CD14-positive monocyte (primary cell): Measurements from ENCODE around the gene NIFK. TPM values are rescaled to one million over a fixed set of nuclear protein-coding genes. Genes with fewer than 3 reads are reported as not detected.

Experiments
- DNase-seq, 3 donors: peaks; one replicate each; pipeline ENCODE4 v3.0.0-alpha.2; 2011 to 2022
- H2AFZ ChIP-seq: 2 replicates; pipeline ENCODE4 v1.6.0; 2012; ENCODE audit warnings: mild to moderate bottlenecking, low read depth, low read length, inconsistent platforms; ENCODE audit not compliant: insufficient read depth, poor library complexity, severe bottlenecking
- H3K27ac ChIP-seq, 2 donors: 1 replicate in 1 of 2; 2 replicates in 1 of 2; pipeline ENCODE4 v1.5.1; 2012 to 2013; ENCODE audit warnings: low read length in 2 of 2, control low read depth in 1 of 2, inconsistent platforms in 1 of 2, low read depth in 1 of 2, mild to moderate bottlenecking in 1 of 2
- H3K27me3 ChIP-seq, 2 donors: one replicate each; pipeline versions ENCODE4 v1.6.0 to v1.6.1; 2011 to 2013; ENCODE audit warnings: low read length in 2 of 2; ENCODE audit not compliant: control insufficient read depth in 2 of 2, insufficient read depth in 2 of 2
- H3K36me3 ChIP-seq, 2 donors: replicated peaks in 1 of 2; 1 replicate in 1 of 2; 2 replicates in 1 of 2; pipeline versions ENCODE4 v1.5.1 to v1.6.1; 2012 to 2013; ENCODE audit warnings: low read length in 2 of 2, control low read depth in 1 of 2, inconsistent platforms in 1 of 2, mild to moderate bottlenecking in 1 of 2; ENCODE audit not compliant: insufficient read depth in 2 of 2, control insufficient read depth in 1 of 2
- H3K4me1 ChIP-seq, 2 donors: 1 replicate in 1 of 2; 2 replicates in 1 of 2; pipeline versions ENCODE4 v1.5.1 to v1.6.1; 2012 to 2013; ENCODE audit warnings: low read length in 2 of 2, control low read depth in 1 of 2, inconsistent platforms in 1 of 2, mild to moderate bottlenecking in 1 of 2, moderate library complexity in 1 of 2; ENCODE audit not compliant: insufficient read depth in 2 of 2, control insufficient read depth in 1 of 2
- H3K4me2 ChIP-seq: replicated peaks from 2 replicates; pipeline ENCODE3; 2012; ENCODE audit warnings: low read length, moderate library complexity, mild to moderate bottlenecking; ENCODE audit not compliant: poor library complexity, severe bottlenecking; ENCODE audit errors: extremely low read depth
- H3K4me3 ChIP-seq, 3 experiments: fragments of 200-600 bp in 1 of 3; sonication (generic) in 1 of 3; replicated peaks in 1 of 3; 1 replicate in 2 of 3; 2 replicates in 1 of 3; pipeline ENCODE4 v1.5.1; 2011 to 2013; ENCODE audit warnings: low read length in 3 of 3, mild to moderate bottlenecking in 3 of 3, control low read depth in 2 of 3, low read depth in 2 of 3, inconsistent platforms in 1 of 3, moderate library complexity in 1 of 3
- H3K79me2 ChIP-seq: 2 replicates; pipeline ENCODE4 v1.6.0; 2012; ENCODE audit warnings: mild to moderate bottlenecking, control low read depth, inconsistent platforms, low read length, moderate library complexity; ENCODE audit not compliant: insufficient read depth
- H3K9ac ChIP-seq: 2 replicates; pipeline ENCODE4 v1.6.0; 2017; ENCODE audit warnings: low read length, mild to moderate bottlenecking; ENCODE audit not compliant: insufficient read depth, poor library complexity, severe bottlenecking
- H3K9me3 ChIP-seq, 2 donors: replicated peaks in 1 of 2; 1 replicate in 1 of 2; 2 replicates in 1 of 2; pipeline versions ENCODE4 v1.5.1 to v1.6.1; 2012 to 2013; ENCODE audit warnings: low read length in 2 of 2, control low read depth in 1 of 2; ENCODE audit not compliant: control insufficient read depth in 1 of 2, insufficient read depth in 1 of 2
- H4K20me1 ChIP-seq: 2 replicates; pipeline ENCODE4 v1.6.0; 2012; ENCODE audit warnings: mild to moderate bottlenecking, low read length, control low read depth, moderate library complexity; ENCODE audit not compliant: insufficient read depth
- H3K27ac Mint-ChIP-seq, 7 donors: one replicate each; pipeline ENCODE4 v1.8.0; 2020; ENCODE audit warnings: mild to moderate bottlenecking in 7 of 7, mixed read lengths in 7 of 7, moderate library complexity in 6 of 7, inconsistent platforms in 2 of 7
- H3K27me3 Mint-ChIP-seq, 3 donors: one replicate each; pipeline ENCODE4 v1.8.0; 2021 to 2022; ENCODE audit warnings: low read depth in 3 of 3, mild to moderate bottlenecking in 3 of 3, mixed read lengths in 3 of 3, moderate library complexity in 3 of 3, inconsistent platforms in 1 of 3
- H3K36me3 Mint-ChIP-seq, 2 donors: one replicate each; pipeline ENCODE4 v1.8.0; 2020; ENCODE audit warnings: mixed read lengths in 2 of 2, inconsistent platforms in 1 of 2, mild to moderate bottlenecking in 1 of 2
- H3K4me1 Mint-ChIP-seq: one replicate; pipeline ENCODE4 v1.8.0; 2020; ENCODE audit warnings: mild to moderate bottlenecking, mixed read lengths
- H3K4me3 Mint-ChIP-seq, 2 donors: one replicate each; pipeline ENCODE4 v1.8.0; 2020; ENCODE audit warnings: mild to moderate bottlenecking in 2 of 2, mixed read lengths in 2 of 2, moderate library complexity in 1 of 2
- H3K9me3 Mint-ChIP-seq, 7 donors: one replicate each; pipeline ENCODE4 v1.8.0; 2020 to 2022; ENCODE audit warnings: mixed read lengths in 7 of 7, mild to moderate bottlenecking in 6 of 7, moderate library complexity in 6 of 7, inconsistent platforms in 2 of 7
- WGBS: methylation state at CpG from one replicate; pipeline ENCODE4 v1.1.5; 2013; ENCODE audit warnings: missing lambda C conversion rate; ENCODE audit not compliant: insufficient coverage; 5-methylcytosine and 5-hydroxymethylcytosine counted together
- intact Hi-C, 2 donors: fragments of 100-400 bp; cut with micrococcal nuclease; formaldehyde crosslinking; loops; one replicate each; pipeline versions ENCODE4 v1.15.0 to v1.15.1; 2023
- polyA plus RNA-seq, 3 donors: library from polyadenylated mRNA; depleted of rRNA in 1 of 3; unstranded in 2 of 3; stranded (reverse) in 1 of 3; fragments of 300-500 nt in 2 of 3; fragments of >200 nt in 1 of 3; fragmentation: Illumina TruSeq in 2 of 3; gene quantifications; 1 replicate in 2 of 3; 2 replicates in 1 of 3; pipeline ENCODE4 v1.2.3, GENCODE V29; 2012 to 2021
- TF ChIP-seq, protein P1 (sequence below): fragments of 200-600 bp; IDR thresholded peaks from one replicate; pipeline ENCODE4 v1.8.0; 2022; ENCODE audit warnings: antibody characterized with exemption, mild to moderate bottlenecking

Gene NIFK
- polyA plus RNA-seq, 3 donors, result 6.6 to 32.6 (median 30.6) TPM

GRCh38 chr2:121707920-121708361 is 28.7 kb downstream of the NIFK start:
- peak overlapping the region; percentile 78 for H2AFZ ChIP-seq
- intact Hi-C loops, result no loop called here
- H3K27ac Mint-ChIP-seq, result peak overlapping the region in 2 of 7 donors; percentile 28 to 65

GRCh38 chr2:121707344-121707919 is 29.2 kb downstream of the NIFK start:
- H3K36me3 ChIP-seq, result no peaks in the 10 kb centered on the region

More at GRCh38 chr2:121707920-121708361, 28.7 kb downstream of the NIFK start:
- no peaks in the 10 kb centered on the region for H3K9me3 Mint-ChIP-seq
- TF ChIP-seq, protein P1, sequence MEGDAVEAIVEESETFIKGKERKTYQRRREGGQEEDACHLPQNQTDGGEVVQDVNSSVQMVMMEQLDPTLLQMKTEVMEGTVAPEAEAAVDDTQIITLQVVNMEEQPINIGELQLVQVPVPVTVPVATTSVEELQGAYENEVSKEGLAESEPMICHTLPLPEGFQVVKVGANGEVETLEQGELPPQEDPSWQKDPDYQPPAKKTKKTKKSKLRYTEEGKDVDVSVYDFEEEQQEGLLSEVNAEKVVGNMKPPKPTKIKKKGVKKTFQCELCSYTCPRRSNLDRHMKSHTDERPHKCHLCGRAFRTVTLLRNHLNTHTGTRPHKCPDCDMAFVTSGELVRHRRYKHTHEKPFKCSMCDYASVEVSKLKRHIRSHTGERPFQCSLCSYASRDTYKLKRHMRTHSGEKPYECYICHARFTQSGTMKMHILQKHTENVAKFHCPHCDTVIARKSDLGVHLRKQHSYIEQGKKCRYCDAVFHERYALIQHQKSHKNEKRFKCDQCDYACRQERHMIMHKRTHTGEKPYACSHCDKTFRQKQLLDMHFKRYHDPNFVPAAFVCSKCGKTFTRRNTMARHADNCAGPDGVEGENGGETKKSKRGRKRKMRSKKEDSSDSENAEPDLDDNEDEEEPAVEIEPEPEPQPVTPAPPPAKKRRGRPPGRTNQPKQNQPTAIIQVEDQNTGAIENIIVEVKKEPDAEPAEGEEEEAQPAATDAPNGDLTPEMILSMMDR, result no peak
- peaks cover 17% of the 10 kb centered on the region for H3K4me1 Mint-ChIP-seq
- Histone ChIP-seq H3K4me1 (peaks cover 11 to 12% of the 10 kb centered on the region in 2 donors), H3K36me3 (no peaks in the 10 kb centered on the region), H3K27ac (no peak overlapping the region), H3K9me3 (no peaks in the 10 kb centered on the region), H3K27me3 (no peaks in the 10 kb centered on the region), H3K79me2 (no peaks in the 10 kb centered on the region), H3K9ac (peak overlapping the region; percentile 19), H4K20me1 (no peaks in the 10 kb centered on the region), H3K4me2 (peak overlapping the region; percentile 49), H3K4me3 (no peak overlapping the region)
- H3K36me3 Mint-ChIP-seq, result no peaks in the 10 kb centered on the region
- peak overlapping the region; percentile 39 to 82 for H3K4me3 Mint-ChIP-seq
- no peak for DNase-seq
- no CpG with 5 or more reads among the region's 5 CpGs for WGBS
- H3K27me3 Mint-ChIP-seq, result peaks cover 0 to 1% (median 0%) of the 10 kb centered on the region in 3 donors

More at GRCh38 chr2:121707344-121707919, 29.2 kb downstream of the NIFK start:
- Mint-ChIP-seq H3K36me3 (no peaks in the 10 kb centered on the region), H3K4me1 (peaks cover 17% of the 10 kb centered on the region), H3K27me3 (peaks cover 0 to 1% (median 0%) of the 10 kb centered on the region in 3 donors), H3K9me3 (no peaks in the 10 kb centered on the region), H3K4me3 (peak overlapping the region; percentile 39 to 82), H3K27ac (peak overlapping the region in 3 of 7 donors; percentile 28 to 65 (median 63))
- no peaks in the 10 kb centered on the region for H4K20me1 ChIP-seq
- H3K4me1 ChIP-seq, result peaks cover 11 to 12% of the 10 kb centered on the region in 2 donors
- DNase-seq, result no peak
- H3K79me2 ChIP-seq, result no peaks in the 10 kb centered on the region
- intact Hi-C loops, result no loop called here
- H3K4me3 ChIP-seq, result no peak overlapping the region
- H3K4me2 ChIP-seq, result peak overlapping the region; percentile 49
- 0% methylated on average over 6 of the region's 9 CpGs for WGBS
- H3K9ac ChIP-seq, result peak overlapping the region; percentile 19
- TF ChIP-seq, protein P1, result no peak
- no peaks in the 10 kb centered on the region for H3K9me3 ChIP-seq
- H2AFZ ChIP-seq, result peak overlapping the region; percentile 78
- no peaks in the 10 kb centered on the region for H3K27me3 ChIP-seq
- H3K27ac ChIP-seq, result no peak overlapping the region
